Panc1 (cell line): ENCODE data around the gene ATP6V0C. TPM values are rescaled to one million over a fixed set of nuclear protein-coding genes. Genes with fewer than 3 reads are reported as not detected.

Source experiments
- ATAC-seq: fragments of 200-7000 bp; cut with Tn5 transposase; 2 replicates; pipeline ENCODE4 v1.9.1; 2020; ENCODE audit warnings: mild to moderate bottlenecking, moderate library complexity
- BruUV-seq: library from RNA; stranded (reverse); fragments of 400-500 nt; replicated peaks from 2 replicates; lab custom pipeline; 2021; lab: Mats Ljungman, UMichigan
- CTCF ChIA-PET: fragments of 300-600 bp; sonication (Branson Sonifier 250); formaldehyde crosslinking; loops from one replicate; lab custom pipeline; 2022; ENCODE audit warnings: antibody characterized with exemption; lab: Charles Lee
- POLR2A ChIA-PET: fragments of 300-600 bp; sonication (Branson Sonifier 250); formaldehyde crosslinking; loops from one replicate; lab custom pipeline; 2022; ENCODE audit warnings: antibody characterized with exemption; lab: Charles Lee
- DNase-seq: peaks from one replicate; pipeline ENCODE4 v3.0.0-alpha.2; 2010; ENCODE audit warnings: low read depth, low spot score
- H3K27ac ChIP-seq: 2 replicates; pipeline ENCODE4 v1.5.1; 2011; ENCODE audit warnings: mild to moderate bottlenecking, low read length, inconsistent platforms
- H3K27me3 ChIP-seq: fragments of 200-500 bp; sonication (Bioruptor generic); 2 replicates; pipeline ENCODE4 v1.6.0; 2014; ENCODE audit warnings: low read length, inconsistent platforms; ENCODE audit not compliant: control insufficient read depth, insufficient read depth
- H3K36me3 ChIP-seq: fragments of 200-500 bp; sonication (Bioruptor generic); 2 replicates; pipeline ENCODE4 v1.5.1; 2014; ENCODE audit warnings: inconsistent platforms, mild to moderate bottlenecking, low read length, moderate library complexity; ENCODE audit not compliant: control insufficient read depth, insufficient read depth
- H3K4me1 ChIP-seq: 2 replicates; pipeline ENCODE4 v1.5.1; 2011; ENCODE audit warnings: inconsistent platforms, mild to moderate bottlenecking, low read length, moderate library complexity; ENCODE audit not compliant: control insufficient read depth, insufficient read depth
- H3K4me3 ChIP-seq, 2 experiments: 2 replicates each; pipeline ENCODE4 v1.5.1; 2011 to 2012; ENCODE audit warnings: low read depth in 2 of 2, low read length in 2 of 2, mild to moderate bottlenecking in 2 of 2, inconsistent platforms in 1 of 2, moderate library complexity in 1 of 2
- H3K9me3 ChIP-seq: fragments of 200-500 bp; sonication (Bioruptor generic); 2 replicates; pipeline ENCODE4 v1.5.1; 2014; ENCODE audit warnings: low read depth, mild to moderate bottlenecking, inconsistent platforms, low read length, moderate library complexity; ENCODE audit not compliant: control insufficient read depth, insufficient read depth
- CTCF ChIP-seq: fragments of 450-650 bp; IDR thresholded peaks from 2 replicates; pipeline ENCODE4 v1.5.1; 2017; ENCODE audit warnings: mild to moderate bottlenecking
- POLR2AphosphoS5 ChIP-seq: IDR thresholded peaks from 2 replicates; pipeline ENCODE4 v1.6.1; 2012; ENCODE audit warnings: mild to moderate bottlenecking, low read depth, low read length, moderate library complexity
- REST ChIP-seq, 2 experiments: IDR thresholded peaks; 2 replicates each; pipeline ENCODE4 v1.6.1; 2011 to 2012; ENCODE audit warnings: low read depth in 2 of 2, control low read depth in 1 of 2, low read length in 1 of 2, mild to moderate bottlenecking in 1 of 2, moderate library complexity in 1 of 2; ENCODE audit not compliant: insufficient read depth in 1 of 2
- SIN3A ChIP-seq: IDR thresholded peaks from 2 replicates; pipeline ENCODE4 v1.6.1; 2012; ENCODE audit warnings: low read depth, mild to moderate bottlenecking, low read length, moderate library complexity, borderline replicate concordance; ENCODE audit not compliant: insufficient read depth
- TCF7L2 ChIP-seq: IDR thresholded peaks from 2 replicates; pipeline ENCODE4 v1.6.1; 2011; ENCODE audit warnings: mild to moderate bottlenecking, low read depth, low read length, inconsistent platforms
- in situ Hi-C: cut with HindIII; loops from 2 replicates; pipeline ENCODE4 v1.10.0; 2016; ENCODE audit warnings: low sequenced_read_pairs, low pct_unique_long_range_greater_than_20kb
- intact Hi-C: fragments of 100-400 bp; cut with micrococcal nuclease; formaldehyde crosslinking; loops from one replicate; pipeline ENCODE4 v1.10.0; 2022; ENCODE audit not compliant: unreplicated experiment
- total RNA-seq: library from RNA; stranded (reverse); gene quantifications from one replicate; pipeline ENCODE4 v1.2.1, GENCODE V29; 2021; ENCODE audit not compliant: unreplicated experiment

The ATP6V0C gene
- total RNA-seq, 1 experiment from 2014 or later = 282 TPM

- no TSS peak for BruUV-seq
- H3K4me1 ChIP-seq = no peaks in the 10 kb centered on the region
- CTCF ChIA-PET = no interaction called here
- POLR2A ChIA-PET = no interaction called here
- no peak overlapping the region for H3K27ac ChIP-seq
- TF ChIP-seq CTCF (no peak), SIN3A (no peak), POLR2AphosphoS5 (no peak), TCF7L2 (no peak), REST (IDR thresholded peaks at IDR 0.05; ENCODE audit: insufficient read depth in 1 of 2, low read depth in 2 of 2, low read length in 1 of 2) (no peak)
- no peaks in the 10 kb centered on the region for H3K27me3 ChIP-seq
- H3K36me3 ChIP-seq = no peaks in the 10 kb centered on the region
- DNase-seq (no peak), ATAC-seq (no peak)
- H3K4me3 ChIP-seq = no peak overlapping the region
- in situ Hi-C loops = no loop called here
- no peaks in the 10 kb centered on the region for H3K9me3 ChIP-seq
- intact Hi-C loops = no loop called here
Measured at GRCh38 chr16:2495041-2495440, 18.7 kb upstream of the ATP6V0C start.

GRCh38 chr16:2496223-2497115, 17.3 kb upstream of the ATP6V0C start:
- Histone ChIP-seq H3K4me3 (no peak overlapping the region), H3K27ac (no peak overlapping the region), H3K4me1 (peaks cover 7% of the 10 kb centered on the region), H3K27me3 (no peaks in the 10 kb centered on the region), H3K9me3 (no peaks in the 10 kb centered on the region), H3K36me3 (no peaks in the 10 kb centered on the region)
- no peak for TF ChIP-seq TCF7L2
- ATAC-seq (no peak), DNase-seq (no peak)
- intact Hi-C loops (no loop called here), in situ Hi-C loops (no loop called here)
- BruUV-seq = no TSS peak
- CTCF ChIA-PET = no interaction called here
- POLR2A ChIA-PET = no interaction called here

GRCh38 chr16:2497116-2497630, 16.6 kb upstream of the ATP6V0C start:
- H3K9me3 ChIP-seq = no peaks in the 10 kb centered on the region
- intact Hi-C loops (no loop called here), in situ Hi-C loops (no loop called here)
- no peaks in the 10 kb centered on the region for H3K36me3 ChIP-seq
- CTCF ChIA-PET = no interaction called here
- H3K27me3 ChIP-seq = no peaks in the 10 kb centered on the region
- no peak for ATAC-seq
- DNase-seq = no peak
- no peak for TF ChIP-seq POLR2AphosphoS5
- TF ChIP-seq TCF7L2 = no peak
- no peak for TF ChIP-seq REST (IDR thresholded peaks at IDR 0.05; ENCODE audit: insufficient read depth in 1 of 2, low read depth in 2 of 2, low read length in 1 of 2)
- no peak for TF ChIP-seq SIN3A
- TF ChIP-seq CTCF = no peak
- no peak overlapping the region for H3K27ac ChIP-seq
- H3K4me3 ChIP-seq = no peak overlapping the region
- POLR2A ChIA-PET = no interaction called here
- BruUV-seq = no TSS peak
- H3K4me1 ChIP-seq = peaks cover 14% of the 10 kb centered on the region
